ENCODE measurements around the gene ASXL1.

Gene ASXL1

GRCh38 chr20:32326504-32326845 lies 31.7 kb upstream of the ASXL1 start:
- peaks cover 22% of the 10 kb centered on the region for H3K36me3 ChIP-seq

GRCh38 chr20:32327087-32327681 lies 30.9 kb upstream of the ASXL1 start:
- H3K36me3 ChIP-seq = peaks cover 21% of the 10 kb centered on the region
- H3K27me3 ChIP-seq (ENCODE audit: insufficient read depth, low read depth, severe bottlenecking) = no peaks in the 10 kb centered on the region
- H3K27ac ChIP-seq = no peak overlapping the region
- H3K9me3 ChIP-seq (ENCODE audit: severe bottlenecking) = no peaks in the 10 kb centered on the region
- no peak overlapping the region for H3K4me3 ChIP-seq (ENCODE audit: low read depth, low read length)
- DNase-seq = no peak
- TF ChIP-seq CTCF (IDR thresholded peaks at IDR 0.05; ENCODE audit: low read depth, low read length) = no peak

More at GRCh38 chr20:32326504-32326845, 31.7 kb upstream of the ASXL1 start:
- Histone ChIP-seq H3K27ac (no peak overlapping the region), H3K9me3 (ENCODE audit: severe bottlenecking) (no peaks in the 10 kb centered on the region), H3K4me3 (ENCODE audit: low read depth, low read length) (no peak overlapping the region), H3K27me3 (ENCODE audit: insufficient read depth, low read depth, severe bottlenecking) (no peaks in the 10 kb centered on the region)
- no peak for TF ChIP-seq CTCF (IDR thresholded peaks at IDR 0.05; ENCODE audit: low read depth, low read length)
- no peak for DNase-seq

DNA sequence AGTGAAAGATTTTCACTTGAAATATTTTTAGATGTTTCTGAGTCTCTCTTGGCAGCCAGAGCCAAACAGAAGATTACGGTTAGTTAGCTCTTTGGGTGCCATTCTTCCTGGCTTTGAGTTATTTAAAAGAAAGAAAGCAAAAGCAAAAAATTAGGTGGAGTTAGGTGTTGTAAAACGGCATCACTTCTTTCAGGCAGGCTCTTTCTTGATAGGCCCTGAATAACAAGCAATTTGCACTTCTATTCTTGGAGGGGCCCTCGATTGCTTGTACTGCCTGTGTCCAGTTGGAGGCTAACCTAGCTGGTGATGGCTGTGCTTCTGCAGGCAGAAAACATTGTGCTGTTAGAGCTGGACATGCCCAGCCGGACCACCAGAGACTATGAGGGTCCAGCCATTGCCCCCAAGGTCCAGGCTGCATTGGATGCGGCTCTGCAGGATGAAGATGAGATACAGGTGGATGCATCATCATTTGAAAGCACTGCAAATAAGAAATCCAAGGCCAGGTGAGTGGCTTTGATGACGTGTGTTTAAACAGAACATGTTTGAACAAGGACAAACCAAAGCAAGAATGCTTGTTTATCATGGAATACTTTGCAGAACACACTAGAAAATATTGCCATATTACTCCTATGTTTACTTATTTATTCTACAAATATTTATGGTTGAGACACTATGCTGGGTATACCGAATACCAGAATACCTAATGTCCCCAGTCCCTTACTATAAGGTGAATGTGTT lies 28.1 kb upstream of the ASXL1 start:
- Histone ChIP-seq H3K27me3 (ENCODE audit: insufficient read depth, low read depth, severe bottlenecking) (no peaks in the 10 kb centered on the region), H3K27ac (no peak overlapping the region), H3K9me3 (ENCODE audit: severe bottlenecking) (no peaks in the 10 kb centered on the region), H3K36me3 (peaks cover 21% of the 10 kb centered on the region), H3K4me3 (ENCODE audit: low read depth, low read length) (no peak overlapping the region)
- TF ChIP-seq CTCF (IDR thresholded peaks at IDR 0.05; ENCODE audit: low read depth, low read length) = no peak
- no peak for DNase-seq

- no peak for TF ChIP-seq CTCF (IDR thresholded peaks at IDR 0.05; ENCODE audit: low read depth, low read length)
- DNase-seq = no peak
- H3K27ac ChIP-seq = no peak overlapping the region
- H3K4me3 ChIP-seq (ENCODE audit: low read depth, low read length) = no peak overlapping the region
- peaks cover 21% of the 10 kb centered on the region for H3K36me3 ChIP-seq
- no peaks in the 10 kb centered on the region for H3K27me3 ChIP-seq (ENCODE audit: insufficient read depth, low read depth, severe bottlenecking)
- H3K9me3 ChIP-seq (ENCODE audit: severe bottlenecking) = no peaks in the 10 kb centered on the region
These were observed 27.6 kb upstream of the ASXL1 start for GRCh38 chr20:32330555-32330897.

GRCh38 chr20:32332614-32333013 lies 25.5 kb upstream of the ASXL1 start:
- Histone ChIP-seq H3K36me3 (peaks cover 17% of the 10 kb centered on the region), H3K9me3 (ENCODE audit: severe bottlenecking) (no peaks in the 10 kb centered on the region), H3K27me3 (ENCODE audit: insufficient read depth, low read depth, severe bottlenecking) (no peaks in the 10 kb centered on the region), H3K4me3 (ENCODE audit: low read depth, low read length) (no peak overlapping the region), H3K27ac (no peak overlapping the region)
- no peak for TF ChIP-seq CTCF (IDR thresholded peaks at IDR 0.05; ENCODE audit: low read depth, low read length)
- no peak for DNase-seq

All from WERI-Rb-1 (cell line).